ENCODE measurements around the gene SDK2. TPM values are rescaled to one million over a fixed set of nuclear protein-coding genes. Genes with fewer than 3 reads are reported as not detected.

Gene SDK2
- total and polyA plus RNA-seq, 2 donors from 2014 or later: 0.37 to 2.4 TPM

DNA sequence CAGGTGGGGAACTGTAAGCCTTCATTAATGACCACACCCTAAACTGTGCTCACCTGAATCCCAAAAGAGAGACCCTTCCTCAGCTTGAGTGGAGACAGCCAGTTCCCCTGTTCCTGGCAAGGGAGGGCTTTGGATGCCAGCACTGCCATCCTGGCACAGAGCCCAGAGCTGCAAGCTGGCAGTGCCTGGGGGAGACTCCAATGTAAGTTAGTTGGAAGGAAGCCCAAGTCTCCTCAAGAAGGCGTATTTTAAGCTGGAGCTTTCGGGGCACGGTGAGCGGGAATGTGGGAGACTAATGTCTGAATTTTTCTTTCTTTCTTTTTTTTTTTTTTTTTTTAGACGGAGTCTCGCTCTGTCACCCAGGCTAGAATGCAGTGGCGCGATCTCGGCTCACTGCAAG lies 337.1 kb downstream of the SDK2 start:
- intact Hi-C loops (cut with DNase I): no loop called here
- no peaks in the 10 kb centered on the region for H3K9me3 ChIP-seq (ENCODE audit: control insufficient read depth in 2 of 3, insufficient read depth in 1 of 3, low read length in 3 of 3)
- DNase-seq (peak in 1 of 5 donors; percentile 43), FAIRE-seq (no peak)
- H3K9ac ChIP-seq (ENCODE audit: low read length in 3 of 3): no peak overlapping the region
- peak overlapping the region; percentile 82 to 83 for H3K27ac ChIP-seq (ENCODE audit: low read depth in 2 of 2, low read length in 2 of 2)
- no peaks in the 10 kb centered on the region for H3K27me3 ChIP-seq (ENCODE audit: control insufficient read depth, insufficient read depth, low read length)
- H3K4me1 ChIP-seq (ENCODE audit: control insufficient read depth in 2 of 3, insufficient read depth in 2 of 3, low read depth in 1 of 3, low read length in 3 of 3): peaks cover 4 to 38% (median 30%) of the 10 kb centered on the region in 3 donors
- no peaks in the 10 kb centered on the region for H3K36me3 ChIP-seq (ENCODE audit: control insufficient read depth in 2 of 3, insufficient read depth in 3 of 3, low read length in 3 of 3)
- TF ChIP-seq CTCF (IDR thresholded peaks at IDR 0.05; ENCODE audit: borderline replicate concordance, extremely low read depth, insufficient read depth): no peak
- H3K4me3 ChIP-seq (ENCODE audit: low read length in 3 of 3): peak overlapping the region in 1 of 3 donors; percentile 37

DNA sequence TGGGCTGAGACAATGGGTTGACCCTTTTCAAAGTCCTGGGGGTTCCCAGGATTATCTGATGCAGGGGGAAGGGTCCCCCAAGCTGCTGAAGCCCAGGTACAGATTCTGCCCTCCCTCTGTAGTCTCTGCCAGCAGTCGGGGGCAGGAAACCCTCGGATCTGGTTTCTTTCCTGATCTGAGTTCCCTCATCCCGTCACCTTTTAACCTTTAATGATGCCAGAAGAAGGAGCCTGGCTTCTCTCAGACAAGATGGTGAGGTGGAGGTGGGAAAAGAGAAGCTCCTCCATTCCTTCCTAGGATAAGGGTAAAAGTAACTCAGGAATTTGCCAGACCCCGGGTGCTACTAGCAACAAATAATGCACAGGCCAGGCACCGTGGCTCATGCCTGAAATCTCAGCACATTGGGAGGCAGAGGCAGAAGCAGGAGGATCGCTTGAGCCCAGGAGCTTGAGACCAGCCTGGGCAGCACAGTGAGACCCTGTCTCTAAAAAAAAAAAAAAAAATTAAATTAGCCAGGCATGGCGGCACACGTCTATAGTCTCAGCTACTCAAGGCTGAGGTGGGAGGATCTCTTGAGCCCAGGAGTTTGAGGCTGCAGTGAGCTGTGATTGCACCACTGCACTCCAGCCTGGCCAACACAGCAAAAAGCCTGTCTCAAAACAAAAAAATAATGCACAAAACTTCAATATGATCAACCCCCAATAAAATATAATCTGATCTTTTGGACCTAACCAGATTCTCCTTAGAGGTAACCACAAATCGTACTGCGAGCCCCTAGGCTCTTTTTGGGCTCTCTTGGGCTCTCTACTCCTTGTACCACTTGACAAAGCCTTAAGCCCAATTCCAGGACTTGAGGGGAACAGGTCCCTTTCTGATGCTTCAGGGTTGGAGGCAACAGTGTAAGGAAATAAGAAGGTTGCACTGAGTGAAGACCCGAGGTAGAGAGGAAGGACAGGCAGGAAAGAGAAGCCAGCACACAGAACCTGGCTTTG lies 338.1 kb downstream of the SDK2 start:
- TF ChIP-seq CTCF (IDR thresholded peaks at IDR 0.05; ENCODE audit: borderline replicate concordance, extremely low read depth, insufficient read depth): no peak
- intact Hi-C loops (cut with DNase I): no loop called here
- Histone ChIP-seq H3K9ac (ENCODE audit: low read length in 3 of 3) (peak overlapping the region in 1 of 3 donors; percentile 55), H3K4me1 (ENCODE audit: control insufficient read depth in 2 of 3, insufficient read depth in 2 of 3, low read depth in 1 of 3, low read length in 3 of 3) (peaks cover 4 to 38% (median 30%) of the 10 kb centered on the region in 3 donors), H3K9me3 (ENCODE audit: control insufficient read depth in 2 of 3, insufficient read depth in 1 of 3, low read length in 3 of 3) (no peaks in the 10 kb centered on the region), H3K27ac (ENCODE audit: low read depth in 2 of 2, low read length in 2 of 2) (peak overlapping the region; percentile 82 to 88), H3K4me3 (ENCODE audit: low read length in 3 of 3) (peak overlapping the region in 2 of 3 donors; percentile 36 to 47), H3K27me3 (ENCODE audit: control insufficient read depth, insufficient read depth, low read length) (no peaks in the 10 kb centered on the region), H3K36me3 (ENCODE audit: control insufficient read depth in 2 of 3, insufficient read depth in 3 of 3, low read length in 3 of 3) (no peaks in the 10 kb centered on the region)
- DNase-seq (no peak), FAIRE-seq (no peak)

- Histone ChIP-seq H3K36me3 (ENCODE audit: control insufficient read depth in 2 of 3, insufficient read depth in 3 of 3, low read length in 3 of 3) (no peaks in the 10 kb centered on the region), H3K9me3 (ENCODE audit: control insufficient read depth in 2 of 3, insufficient read depth in 1 of 3, low read length in 3 of 3) (no peaks in the 10 kb centered on the region), H3K4me1 (ENCODE audit: control insufficient read depth in 2 of 3, insufficient read depth in 2 of 3, low read depth in 1 of 3, low read length in 3 of 3) (peaks cover 4 to 39% (median 33%) of the 10 kb centered on the region in 3 donors), H3K4me3 (ENCODE audit: low read length in 3 of 3) (peak overlapping the region in 2 of 3 donors; percentile 36 to 47), H3K27ac (ENCODE audit: low read depth in 2 of 2, low read length in 2 of 2) (peak overlapping the region; percentile 82 to 88), H3K27me3 (ENCODE audit: control insufficient read depth, insufficient read depth, low read length) (no peaks in the 10 kb centered on the region), H3K9ac (ENCODE audit: low read length in 3 of 3) (peak overlapping the region in 2 of 3 donors; percentile 55 to 56)
- no peak for TF ChIP-seq CTCF (IDR thresholded peaks at IDR 0.05; ENCODE audit: borderline replicate concordance, extremely low read depth, insufficient read depth)
- FAIRE-seq (no peak), DNase-seq (peak; percentile 83 to 91 (median 89))
- intact Hi-C loops (cut with DNase I): no loop called here
Measured at GRCh38 chr17:73304971-73305812, 339.1 kb downstream of the SDK2 start.

Measured in kidney (tissue), 14 donors.